Stimulated activated effector memory CD8-positive, alpha-beta T cell treated with anti-CD3 and anti-CD28 coated beads, Interleukin-12 subunit alpha, Interleukin-12 subunit beta, amount 100 ng/mL, for 72 hours (primary cell): ENCODE results near the gene FBXL3.
A peak's percentile ranks its signal among the peaks of the same experiment; 100 is the strongest.

Experiments
- ATAC-seq: fragments of 150-1000 bp; cut with Tn5 transposase; 2 replicates; pipeline ENCODE4 v1.10.0; 2021
- DNase-seq, 2 donors: peaks; one replicate each; pipeline ENCODE4 v3.0.0; 2021 to 2022; ENCODE audit warnings: low spot score in 2 of 2
- H3K27ac Mint-ChIP-seq: one replicate; pipeline ENCODE4 v1.8.0; 2022; ENCODE audit warnings: mild to moderate bottlenecking, mixed read lengths
- H3K36me3 Mint-ChIP-seq: one replicate; pipeline ENCODE4 v1.8.0; 2022; ENCODE audit warnings: mild to moderate bottlenecking, mixed read lengths
- H3K4me1 Mint-ChIP-seq: one replicate; pipeline ENCODE4 v1.8.0; 2022; ENCODE audit warnings: mixed read lengths
- H3K4me3 Mint-ChIP-seq: one replicate; pipeline ENCODE4 v1.8.0; 2022; ENCODE audit warnings: mild to moderate bottlenecking, mixed read lengths
- H3K9me3 Mint-ChIP-seq: one replicate; pipeline ENCODE4 v1.8.0; 2022; ENCODE audit warnings: mixed read lengths

The FBXL3 gene, protein sequence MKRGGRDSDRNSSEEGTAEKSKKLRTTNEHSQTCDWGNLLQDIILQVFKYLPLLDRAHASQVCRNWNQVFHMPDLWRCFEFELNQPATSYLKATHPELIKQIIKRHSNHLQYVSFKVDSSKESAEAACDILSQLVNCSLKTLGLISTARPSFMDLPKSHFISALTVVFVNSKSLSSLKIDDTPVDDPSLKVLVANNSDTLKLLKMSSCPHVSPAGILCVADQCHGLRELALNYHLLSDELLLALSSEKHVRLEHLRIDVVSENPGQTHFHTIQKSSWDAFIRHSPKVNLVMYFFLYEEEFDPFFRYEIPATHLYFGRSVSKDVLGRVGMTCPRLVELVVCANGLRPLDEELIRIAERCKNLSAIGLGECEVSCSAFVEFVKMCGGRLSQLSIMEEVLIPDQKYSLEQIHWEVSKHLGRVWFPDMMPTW

GRCh38 chr13:77026861-77027621 lies at the start of gene FBXL3:
Gene FBXL3 (minus strand): TSS chr13:77027159. CDS start chr13:77021860, 5,299 bp downstream.
- peak in 1 of 2 donors; percentile 89 for DNase-seq
- Mint-ChIP-seq H3K4me3 (peak within 1 kb of the TSS; percentile 85), H3K4me1 (peaks cover 49% of the 10 kb centered on the region), H3K9me3 (no peaks in the 10 kb centered on the region), H3K36me3 (peaks cover 50% of the 10 kb centered on the region), H3K27ac (peak within 1 kb of the TSS; percentile 98)
- peak; percentile 77 for ATAC-seq

- Mint-ChIP-seq H3K4me1 (no peaks in the 10 kb centered on the region), H3K36me3 (peaks cover 97% of the 10 kb centered on the region), H3K9me3 (no peaks in the 10 kb centered on the region), H3K4me3 (no peak overlapping the region), H3K27ac (no peak overlapping the region)
- no peak for DNase-seq
- ATAC-seq, result no peak
Observed at GRCh38 chr13:77067519-77067918, 40.6 kb upstream of the FBXL3 start.

- DNase-seq (no peak), ATAC-seq (no peak)
- H3K27ac Mint-ChIP-seq, result peak overlapping the region; percentile 39
- H3K9me3 Mint-ChIP-seq, result no peaks in the 10 kb centered on the region
- H3K4me1 Mint-ChIP-seq, result no peaks in the 10 kb centered on the region
- H3K36me3 Mint-ChIP-seq, result peaks cover 100% of the 10 kb centered on the region
- no peak overlapping the region for H3K4me3 Mint-ChIP-seq
Observed at GRCh38 chr13:77065461-77066147, 38.6 kb upstream of the FBXL3 start.

DNA sequence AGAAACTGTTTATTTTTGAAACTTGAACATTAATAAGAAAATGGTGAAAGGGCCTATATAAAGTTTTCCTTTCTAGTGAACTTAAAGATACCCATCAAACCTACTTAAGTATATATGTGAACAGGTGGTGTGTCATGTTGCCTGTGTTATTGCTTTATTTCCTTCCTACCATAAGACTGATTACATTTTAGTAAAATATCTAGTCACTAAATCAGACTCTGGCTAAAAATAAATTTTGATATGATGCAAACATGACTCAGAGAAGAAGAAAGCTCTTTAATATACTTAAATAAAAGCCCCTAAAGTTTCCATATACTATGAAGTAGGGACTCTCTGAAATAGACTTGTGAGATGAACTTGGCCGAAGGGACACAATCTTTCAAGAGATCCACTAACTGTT lies 35.1 kb upstream of the FBXL3 start:
- Mint-ChIP-seq H3K4me1 (no peaks in the 10 kb centered on the region), H3K27ac (peak overlapping the region; percentile 73), H3K4me3 (no peak overlapping the region), H3K36me3 (peaks cover 99% of the 10 kb centered on the region), H3K9me3 (no peaks in the 10 kb centered on the region)
- DNase-seq (no peak), ATAC-seq (no peak)

DNA sequence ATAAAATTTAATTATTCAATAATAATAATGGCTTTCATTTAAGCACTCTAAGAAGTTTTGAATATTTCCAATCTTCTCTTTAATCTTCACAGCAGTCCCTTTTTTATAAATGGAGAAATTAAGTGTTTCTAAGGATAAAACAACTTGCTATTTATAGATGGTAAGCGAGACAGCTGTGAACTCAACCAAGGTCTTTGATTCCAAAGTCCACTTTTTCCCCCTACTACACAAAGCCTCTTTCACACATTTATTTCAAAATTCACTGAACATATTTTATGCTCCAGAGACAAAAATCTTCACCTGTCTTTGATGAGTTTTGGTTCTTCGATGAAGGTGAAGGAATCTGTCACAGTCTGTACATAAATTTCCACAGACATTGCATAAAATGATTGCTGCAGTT lies 34.4 kb upstream of the FBXL3 start:
- Mint-ChIP-seq H3K36me3 (peaks cover 99% of the 10 kb centered on the region), H3K9me3 (no peaks in the 10 kb centered on the region)

GRCh38 chr13:77056886-77057285 lies 29.9 kb upstream of the FBXL3 start:
- Mint-ChIP-seq H3K4me3 (no peak overlapping the region), H3K9me3 (no peaks in the 10 kb centered on the region), H3K4me1 (peaks cover 5% of the 10 kb centered on the region), H3K27ac (peak overlapping the region; percentile 39), H3K36me3 (peaks cover 91% of the 10 kb centered on the region)
- DNase-seq (no peak), ATAC-seq (no peak)

More for the DNA sequence above, 34.4 kb upstream of the FBXL3 start:
- DNase-seq, result no peak
- no peak for ATAC-seq
- no peak overlapping the region for H3K27ac Mint-ChIP-seq
- H3K4me1 Mint-ChIP-seq, result no peaks in the 10 kb centered on the region
- no peak overlapping the region for H3K4me3 Mint-ChIP-seq

DNA sequence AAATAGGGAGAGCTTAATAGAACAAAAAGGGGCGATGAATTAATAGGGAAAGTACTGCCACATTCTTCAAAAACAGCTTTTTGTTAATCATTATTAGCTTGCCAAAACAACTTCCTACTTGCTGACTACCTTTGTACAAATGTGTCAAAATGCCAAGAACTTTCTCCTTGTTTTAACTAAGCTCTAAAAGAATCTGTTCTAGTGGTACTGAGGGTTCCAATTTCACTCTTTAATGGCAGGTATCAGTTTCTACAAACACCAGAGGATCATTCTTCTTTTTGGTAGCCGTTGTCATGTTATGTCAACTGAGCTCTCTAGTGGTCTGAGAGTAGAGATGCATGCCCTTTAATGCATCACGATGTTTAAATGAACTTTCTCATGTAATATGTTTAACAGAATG lies 29.4 kb upstream of the FBXL3 start:
- DNase-seq, result no peak
- Mint-ChIP-seq H3K4me3 (no peak overlapping the region), H3K4me1 (peaks cover 5% of the 10 kb centered on the region), H3K9me3 (no peaks in the 10 kb centered on the region), H3K27ac (peak overlapping the region; percentile 39), H3K36me3 (peaks cover 91% of the 10 kb centered on the region)
- ATAC-seq, result no peak

DNA sequence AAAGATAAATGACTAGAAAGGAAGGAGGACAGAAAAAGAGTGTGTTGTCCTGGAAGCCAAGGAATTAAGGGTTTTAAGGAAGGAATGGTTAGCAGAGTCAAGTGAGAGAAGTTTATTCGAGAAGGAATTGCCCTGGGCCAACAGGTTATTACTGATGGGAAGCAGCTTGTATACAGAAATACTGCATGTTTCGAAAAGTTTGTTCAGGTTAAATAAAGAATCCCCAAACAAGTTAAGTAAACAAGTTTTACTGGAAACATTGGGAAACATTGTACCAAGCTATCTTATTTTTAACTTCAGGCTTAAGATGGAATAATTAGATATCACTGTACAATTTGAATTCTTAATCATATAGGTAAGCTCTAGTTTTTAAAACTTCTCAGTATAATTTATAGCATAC lies 28.2 kb upstream of the FBXL3 start:
- Mint-ChIP-seq H3K27ac (no peak overlapping the region), H3K9me3 (no peaks in the 10 kb centered on the region), H3K36me3 (peaks cover 92% of the 10 kb centered on the region), H3K4me1 (peaks cover 5% of the 10 kb centered on the region), H3K4me3 (no peak overlapping the region)
- no peak for DNase-seq
- no peak for ATAC-seq

- DNase-seq (no peak), ATAC-seq (no peak)
- Mint-ChIP-seq H3K4me3 (no peak overlapping the region), H3K36me3 (peaks cover 91% of the 10 kb centered on the region), H3K4me1 (peaks cover 5% of the 10 kb centered on the region), H3K27ac (no peak overlapping the region), H3K9me3 (no peaks in the 10 kb centered on the region)
Observed at GRCh38 chr13:77053192-77053591, 26.2 kb upstream of the FBXL3 start.

GRCh38 chr13:77048681-77049080 lies 21.7 kb upstream of the FBXL3 start:
- H3K27ac Mint-ChIP-seq, result peak overlapping the region; percentile 7
- peaks cover 87% of the 10 kb centered on the region for H3K36me3 Mint-ChIP-seq
- DNase-seq (no peak), ATAC-seq (no peak)
- H3K4me3 Mint-ChIP-seq, result no peak overlapping the region
- peaks cover 5% of the 10 kb centered on the region for H3K4me1 Mint-ChIP-seq
- no peaks in the 10 kb centered on the region for H3K9me3 Mint-ChIP-seq

- no peak for DNase-seq
- H3K9me3 Mint-ChIP-seq, result no peaks in the 10 kb centered on the region
- ATAC-seq, result no peak
- H3K4me3 Mint-ChIP-seq, result no peak overlapping the region
- peak overlapping the region; percentile 7 for H3K27ac Mint-ChIP-seq
- peaks cover 5% of the 10 kb centered on the region for H3K4me1 Mint-ChIP-seq
- peaks cover 88% of the 10 kb centered on the region for H3K36me3 Mint-ChIP-seq
Observed at GRCh38 chr13:77047649-77048343, 20.8 kb upstream of the FBXL3 start.

DNA sequence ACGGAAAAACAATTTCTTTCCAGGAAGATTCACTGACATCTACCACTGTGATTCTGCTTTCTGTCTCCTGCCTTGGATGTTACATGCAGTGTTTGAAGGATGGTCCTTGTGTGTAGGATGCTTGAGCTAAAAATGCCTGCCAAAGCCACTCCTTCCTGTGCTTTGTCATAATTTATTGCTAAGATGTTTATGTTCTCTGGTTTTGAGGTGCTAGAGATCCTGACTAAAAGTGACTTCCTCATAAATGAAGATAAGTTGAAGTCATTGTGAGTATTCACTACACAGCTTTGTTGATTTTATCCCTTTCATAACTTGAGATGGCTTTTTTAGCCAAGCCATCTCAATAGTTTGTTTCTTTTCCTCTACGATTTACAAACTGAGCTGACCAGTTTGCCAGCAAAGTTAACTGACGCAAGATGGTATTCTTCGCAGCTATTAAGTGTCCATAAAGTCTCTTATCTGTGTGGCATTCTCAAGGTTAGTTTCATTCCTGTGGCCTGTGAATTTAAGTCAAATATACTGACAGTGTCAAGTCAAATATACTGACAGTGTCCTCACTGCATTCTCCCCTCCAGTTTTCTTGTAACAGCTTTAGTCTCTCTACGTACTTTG lies 15.7 kb upstream of the FBXL3 start:
- Mint-ChIP-seq H3K27ac (no peak overlapping the region), H3K9me3 (no peaks in the 10 kb centered on the region), H3K36me3 (peaks cover 51% of the 10 kb centered on the region), H3K4me1 (peaks cover 5% of the 10 kb centered on the region), H3K4me3 (no peak overlapping the region)
- ATAC-seq (no peak), DNase-seq (no peak)

- H3K27ac Mint-ChIP-seq, result no peak overlapping the region
- H3K4me1 Mint-ChIP-seq, result no peaks in the 10 kb centered on the region
- H3K9me3 Mint-ChIP-seq, result no peaks in the 10 kb centered on the region
- DNase-seq, result no peak
- no peak overlapping the region for H3K4me3 Mint-ChIP-seq
- H3K36me3 Mint-ChIP-seq, result peaks cover 35% of the 10 kb centered on the region
- no peak for ATAC-seq
Observed at GRCh38 chr13:77040835-77041234, 13.9 kb upstream of the FBXL3 start.

- Mint-ChIP-seq H3K9me3 (no peaks in the 10 kb centered on the region), H3K27ac (no peak overlapping the region), H3K4me3 (no peak overlapping the region), H3K36me3 (peaks cover 28% of the 10 kb centered on the region), H3K4me1 (peaks cover under 1% of the 10 kb centered on the region)
- ATAC-seq (no peak), DNase-seq (no peak)
Observed at GRCh38 chr13:77040076-77040475, 13.1 kb upstream of the FBXL3 start.
